Kidney epithelial cell (primary cell): ENCODE data around the gene DLGAP4. TPM values are rescaled to one million over a fixed set of nuclear protein-coding genes. Genes with fewer than 3 reads are reported as not detected.

Experiments
- DNase-seq: peaks from one replicate; pipeline ENCODE4 v3.0.0-alpha.2; 2010; ENCODE audit warnings: low read depth
- H3K27me3 ChIP-seq: 2 replicates; pipeline ENCODE4 v1.6.0; 2011; ENCODE audit warnings: low read length; ENCODE audit not compliant: control insufficient read depth, insufficient read depth
- H3K36me3 ChIP-seq: 2 replicates; pipeline ENCODE4 v1.5.1; 2011; ENCODE audit warnings: low read length; ENCODE audit not compliant: control insufficient read depth, insufficient read depth
- H3K4me3 ChIP-seq: 2 replicates; pipeline ENCODE4 v1.5.1; 2011; ENCODE audit warnings: low read depth, mild to moderate bottlenecking, control low read depth, low read length
- total RNA-seq: library from RNA; depleted of rRNA; stranded (reverse); fragments of >200 nt; gene quantifications from 2 replicates; pipeline ENCODE4 v1.2.3, GENCODE V29; 2015
- TF ChIP-seq, protein P1 (sequence below): IDR thresholded peaks from 2 replicates; pipeline ENCODE4 v1.5.1; 2011; ENCODE audit warnings: mild to moderate bottlenecking, moderate library complexity, low read length, control low read depth, inconsistent platforms; ENCODE audit not compliant: insufficient read depth, poor library complexity, severe bottlenecking

DLGAP4 gene
- total RNA-seq, 1 donor from 2014 or later = 78.4 TPM

DNA sequence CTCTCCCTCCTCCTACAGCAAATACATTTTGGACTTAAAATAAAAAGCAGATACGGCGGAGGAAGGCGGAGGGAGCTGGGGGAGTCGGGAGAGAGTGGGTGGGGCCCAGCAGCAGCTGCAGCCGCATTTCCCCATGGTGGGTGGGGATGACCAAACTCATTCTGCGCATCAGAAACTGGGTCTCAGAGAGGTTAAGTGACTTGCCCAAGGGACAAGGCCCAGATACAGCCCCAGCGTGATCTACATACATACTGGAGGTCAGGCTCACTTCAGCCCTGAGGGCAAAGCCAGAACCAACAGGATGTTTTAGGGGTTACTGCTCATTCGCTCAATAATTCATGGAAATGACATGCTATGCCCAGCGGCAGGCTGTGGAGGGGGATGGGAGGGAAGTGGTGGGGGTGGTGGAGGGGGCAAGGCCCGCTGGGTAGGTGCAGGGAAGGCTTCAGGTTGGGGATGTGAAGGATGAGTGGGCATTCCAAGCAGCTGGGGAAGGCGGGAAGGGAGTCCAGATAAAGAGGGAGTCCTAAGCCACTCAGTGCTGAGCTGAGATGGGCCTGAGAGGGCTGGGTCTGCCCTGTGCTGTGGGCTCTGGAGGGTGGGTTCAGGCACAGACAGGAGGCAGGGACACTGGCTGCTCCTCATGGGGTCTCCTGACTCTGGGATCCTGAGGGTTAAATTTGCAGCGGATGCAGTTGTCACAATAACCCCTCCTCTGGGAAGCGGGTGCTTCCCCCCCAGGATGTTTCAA, 31.0 kb downstream of the DLGAP4 start:
- no peaks in the 10 kb centered on the region for H3K36me3 ChIP-seq
- no peak overlapping the region for H3K4me3 ChIP-seq
- TF ChIP-seq, protein P1, sequence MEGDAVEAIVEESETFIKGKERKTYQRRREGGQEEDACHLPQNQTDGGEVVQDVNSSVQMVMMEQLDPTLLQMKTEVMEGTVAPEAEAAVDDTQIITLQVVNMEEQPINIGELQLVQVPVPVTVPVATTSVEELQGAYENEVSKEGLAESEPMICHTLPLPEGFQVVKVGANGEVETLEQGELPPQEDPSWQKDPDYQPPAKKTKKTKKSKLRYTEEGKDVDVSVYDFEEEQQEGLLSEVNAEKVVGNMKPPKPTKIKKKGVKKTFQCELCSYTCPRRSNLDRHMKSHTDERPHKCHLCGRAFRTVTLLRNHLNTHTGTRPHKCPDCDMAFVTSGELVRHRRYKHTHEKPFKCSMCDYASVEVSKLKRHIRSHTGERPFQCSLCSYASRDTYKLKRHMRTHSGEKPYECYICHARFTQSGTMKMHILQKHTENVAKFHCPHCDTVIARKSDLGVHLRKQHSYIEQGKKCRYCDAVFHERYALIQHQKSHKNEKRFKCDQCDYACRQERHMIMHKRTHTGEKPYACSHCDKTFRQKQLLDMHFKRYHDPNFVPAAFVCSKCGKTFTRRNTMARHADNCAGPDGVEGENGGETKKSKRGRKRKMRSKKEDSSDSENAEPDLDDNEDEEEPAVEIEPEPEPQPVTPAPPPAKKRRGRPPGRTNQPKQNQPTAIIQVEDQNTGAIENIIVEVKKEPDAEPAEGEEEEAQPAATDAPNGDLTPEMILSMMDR = no peak
- DNase-seq = no peak
- peaks cover 42% of the 10 kb centered on the region for H3K27me3 ChIP-seq

DNA sequence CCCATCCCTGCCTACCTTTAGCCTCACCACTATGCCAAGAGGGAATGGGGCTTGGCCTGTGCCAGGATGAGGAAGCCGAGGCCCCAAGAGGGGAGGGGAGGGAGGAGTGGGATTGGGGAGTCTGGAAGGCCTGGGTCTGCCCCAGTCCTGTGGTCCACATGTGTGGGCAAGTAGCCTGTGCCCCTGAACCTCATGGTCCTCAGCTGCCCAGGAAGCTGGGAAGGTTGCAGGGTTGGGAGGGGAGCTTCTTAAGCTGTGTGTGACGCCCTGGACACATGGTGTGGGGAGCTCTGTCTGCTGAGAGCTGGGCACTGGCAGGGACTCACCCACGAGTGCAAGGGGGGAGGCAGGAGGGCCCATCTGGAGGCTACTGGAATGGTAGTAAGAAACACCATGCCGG, 31.7 kb downstream of the DLGAP4 start:
- Histone ChIP-seq H3K36me3 (no peaks in the 10 kb centered on the region), H3K4me3 (no peak overlapping the region), H3K27me3 (peaks cover 42% of the 10 kb centered on the region)
- DNase-seq = no peak
- TF ChIP-seq, protein P1 = no peak

DNA sequence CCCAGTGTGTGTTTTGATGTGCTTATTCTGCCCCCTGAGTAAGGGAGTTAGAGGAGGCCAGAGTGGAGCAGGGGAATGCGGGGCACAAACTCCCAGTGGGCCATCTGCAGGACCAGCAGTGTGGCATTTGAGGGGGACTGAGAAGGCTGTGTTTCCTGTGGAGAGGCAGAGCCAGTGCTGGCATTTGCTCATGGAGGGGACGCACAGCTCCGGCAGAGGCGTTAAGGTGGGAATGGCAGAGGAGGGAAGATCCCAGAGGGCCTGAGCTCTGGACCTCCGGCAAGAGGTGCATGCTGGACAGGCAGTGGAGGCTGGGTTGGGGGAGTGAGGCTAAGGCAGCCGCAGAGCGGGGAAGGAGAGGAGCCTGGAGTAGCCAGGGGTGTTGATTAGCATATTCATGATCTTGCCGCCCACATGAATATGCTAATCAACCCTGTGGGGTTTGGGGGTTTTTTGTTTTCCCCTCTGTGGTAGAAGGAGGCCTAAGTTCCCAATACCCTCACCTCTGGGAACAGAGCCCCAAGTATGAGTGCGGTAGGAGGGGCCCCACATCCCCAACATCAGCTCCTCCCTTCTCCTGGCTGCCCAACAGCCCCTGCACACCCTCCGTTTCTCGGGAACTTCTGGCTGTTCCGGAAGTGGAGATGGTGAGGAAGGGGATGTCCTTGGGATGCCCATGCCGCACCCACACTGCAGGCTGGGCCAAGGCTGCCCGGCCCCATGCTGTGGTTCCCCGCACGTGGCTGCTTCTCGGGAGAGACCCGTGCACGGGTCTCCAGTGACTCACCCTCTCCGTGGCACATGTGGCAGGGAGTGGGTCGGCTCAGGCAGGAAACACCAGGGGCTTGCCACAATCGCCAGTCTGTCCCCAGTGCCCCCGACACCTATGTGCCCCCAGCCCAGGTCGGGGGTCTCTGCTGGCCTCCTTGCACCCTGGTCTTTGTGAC, 33.8 kb downstream of the DLGAP4 start:
- TF ChIP-seq, protein P1 = no peak
- no peaks in the 10 kb centered on the region for H3K36me3 ChIP-seq
- no peak overlapping the region for H3K4me3 ChIP-seq
- no peak for DNase-seq
- H3K27me3 ChIP-seq = peaks cover 26% of the 10 kb centered on the region

DNA sequence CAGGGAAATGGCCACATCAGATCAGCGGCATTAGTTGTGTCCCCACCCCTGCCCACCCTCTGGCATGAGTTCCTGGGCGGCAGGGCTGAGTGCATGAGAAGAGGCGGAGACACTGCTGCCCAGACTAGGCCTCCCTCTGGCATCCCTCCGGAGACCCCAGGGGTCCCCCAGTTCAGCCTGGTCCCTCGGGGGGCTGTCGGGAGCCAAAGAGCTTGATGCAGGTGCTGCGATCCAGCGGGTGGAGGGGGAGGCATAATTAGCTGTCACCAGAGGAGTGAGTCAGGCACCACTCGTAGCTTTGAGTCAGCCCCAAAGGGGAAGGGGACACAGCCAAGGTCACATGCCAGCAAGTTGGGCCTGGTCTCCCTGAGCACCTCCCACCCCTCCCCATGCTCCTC, 34.5 kb downstream of the DLGAP4 start:
- no peak for DNase-seq
- TF ChIP-seq, protein P1 = no peak
- peaks cover 19% of the 10 kb centered on the region for H3K27me3 ChIP-seq
- H3K36me3 ChIP-seq = no peaks in the 10 kb centered on the region
- H3K4me3 ChIP-seq = no peak overlapping the region

DNA sequence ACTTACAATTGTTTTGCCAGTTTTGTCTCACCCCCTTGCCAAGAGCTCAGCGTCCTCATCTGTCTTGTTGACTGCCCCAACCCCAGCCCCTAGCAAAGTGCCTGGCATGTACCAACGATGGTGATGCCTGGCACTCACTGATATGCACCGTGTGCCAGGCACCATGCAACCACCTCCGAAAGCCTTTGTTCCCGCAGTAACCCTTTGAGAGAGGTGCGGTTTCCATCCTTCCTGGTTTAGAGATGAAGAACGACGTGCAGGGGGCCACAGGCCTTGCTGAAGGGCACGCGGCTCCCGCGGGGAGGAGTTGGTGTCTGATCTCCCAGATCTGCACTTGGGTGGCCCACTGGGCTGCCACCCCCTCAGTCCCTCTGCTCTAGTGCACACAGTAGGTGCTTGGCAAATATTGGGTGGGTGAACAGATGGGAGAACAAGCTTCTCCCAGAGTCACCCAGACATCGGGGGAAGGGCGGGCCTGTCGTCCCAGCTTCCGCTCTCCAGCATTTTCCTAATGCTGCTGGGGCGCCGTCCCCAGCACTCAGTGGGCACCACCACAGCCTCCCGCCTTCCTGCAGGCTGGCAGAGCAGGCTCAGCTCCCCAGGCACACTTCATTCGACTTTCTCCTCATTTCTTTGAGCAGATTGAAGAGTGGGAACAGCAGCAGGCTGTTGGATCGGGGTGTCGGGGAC, 35.3 kb downstream of the DLGAP4 start:
- TF ChIP-seq, protein P1 = no peak
- peaks cover 14% of the 10 kb centered on the region for H3K27me3 ChIP-seq
- H3K36me3 ChIP-seq = no peaks in the 10 kb centered on the region
- no peak overlapping the region for H3K4me3 ChIP-seq
- DNase-seq = no peak
